Measurements from ENCODE around the gene ABHD2. TPM values are rescaled to one million over a fixed set of nuclear protein-coding genes. Genes with fewer than 3 reads are reported as not detected.

The ABHD2 gene
- total and polyA plus RNA-seq, 2 experiments from 2014 or later = 5.2 to 15.2 TPM

DNA sequence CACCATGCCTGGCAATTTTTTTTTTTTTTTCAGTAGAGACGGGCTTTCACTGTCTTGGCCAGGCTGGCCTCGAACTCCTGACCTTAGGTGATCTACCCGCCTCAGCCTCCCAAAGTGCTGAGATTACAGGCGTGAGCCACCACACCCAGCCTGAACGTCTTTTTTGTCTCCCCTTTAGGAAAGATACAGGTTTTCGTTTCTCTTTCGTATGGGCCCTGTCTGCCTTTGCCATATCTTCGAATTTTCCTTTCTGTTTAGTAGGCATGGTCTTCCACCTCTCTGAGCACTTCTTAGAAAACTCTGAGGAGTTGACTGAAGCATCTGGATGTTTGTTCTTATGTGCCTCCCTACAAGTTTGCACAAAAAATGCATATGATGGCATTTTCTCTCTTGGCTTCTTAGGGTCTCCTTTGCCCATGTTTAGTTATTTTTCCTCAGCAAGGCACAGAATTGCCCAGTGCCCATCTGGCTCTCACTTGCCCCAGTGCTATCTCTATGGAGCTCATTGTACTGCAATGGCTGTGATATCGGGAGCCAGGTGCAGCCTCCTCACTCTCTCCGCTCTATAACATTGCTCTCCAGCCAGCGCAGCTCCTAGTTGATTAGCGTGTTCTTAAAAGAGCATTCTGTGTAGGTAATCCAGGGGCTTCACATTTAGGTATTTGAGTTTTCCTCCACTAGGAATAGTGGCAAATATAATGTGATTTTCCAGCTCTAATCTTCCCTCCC is 48.0 kb downstream of the ABHD2 start:
- peaks cover 5% of the 10 kb centered on the region; the same call in 1 of the 2 replicates for H3K4me1 ChIP-seq (ENCODE audit: insufficient read depth)
- DNase-seq (ENCODE audit: low spot score) = no peak
- no peaks in the 10 kb centered on the region for H3K9me2 ChIP-seq (ENCODE audit: insufficient read depth)
- TF ChIP-seq, protein P1, sequence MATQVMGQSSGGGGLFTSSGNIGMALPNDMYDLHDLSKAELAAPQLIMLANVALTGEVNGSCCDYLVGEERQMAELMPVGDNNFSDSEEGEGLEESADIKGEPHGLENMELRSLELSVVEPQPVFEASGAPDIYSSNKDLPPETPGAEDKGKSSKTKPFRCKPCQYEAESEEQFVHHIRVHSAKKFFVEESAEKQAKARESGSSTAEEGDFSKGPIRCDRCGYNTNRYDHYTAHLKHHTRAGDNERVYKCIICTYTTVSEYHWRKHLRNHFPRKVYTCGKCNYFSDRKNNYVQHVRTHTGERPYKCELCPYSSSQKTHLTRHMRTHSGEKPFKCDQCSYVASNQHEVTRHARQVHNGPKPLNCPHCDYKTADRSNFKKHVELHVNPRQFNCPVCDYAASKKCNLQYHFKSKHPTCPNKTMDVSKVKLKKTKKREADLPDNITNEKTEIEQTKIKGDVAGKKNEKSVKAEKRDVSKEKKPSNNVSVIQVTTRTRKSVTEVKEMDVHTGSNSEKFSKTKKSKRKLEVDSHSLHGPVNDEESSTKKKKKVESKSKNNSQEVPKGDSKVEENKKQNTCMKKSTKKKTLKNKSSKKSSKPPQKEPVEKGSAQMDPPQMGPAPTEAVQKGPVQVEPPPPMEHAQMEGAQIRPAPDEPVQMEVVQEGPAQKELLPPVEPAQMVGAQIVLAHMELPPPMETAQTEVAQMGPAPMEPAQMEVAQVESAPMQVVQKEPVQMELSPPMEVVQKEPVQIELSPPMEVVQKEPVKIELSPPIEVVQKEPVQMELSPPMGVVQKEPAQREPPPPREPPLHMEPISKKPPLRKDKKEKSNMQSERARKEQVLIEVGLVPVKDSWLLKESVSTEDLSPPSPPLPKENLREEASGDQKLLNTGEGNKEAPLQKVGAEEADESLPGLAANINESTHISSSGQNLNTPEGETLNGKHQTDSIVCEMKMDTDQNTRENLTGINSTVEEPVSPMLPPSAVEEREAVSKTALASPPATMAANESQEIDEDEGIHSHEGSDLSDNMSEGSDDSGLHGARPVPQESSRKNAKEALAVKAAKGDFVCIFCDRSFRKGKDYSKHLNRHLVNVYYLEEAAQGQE (IDR thresholded peaks at IDR 0.05; ENCODE audit: unreplicated experiment) = no peak
- TF ChIP-seq EZH2 (IDR thresholded peaks at IDR 0.05; ENCODE audit: low read depth, unreplicated experiment) = no peak
- H3K27ac ChIP-seq (ENCODE audit: low read depth) = no peak overlapping the region
- no peaks in the 10 kb centered on the region for H3K36me3 ChIP-seq (ENCODE audit: insufficient read depth)
- no peak overlapping the region for H3K4me3 Mint-ChIP-seq
- no peak overlapping the region for H2AFZ ChIP-seq
- no peaks in the 10 kb centered on the region for H4K20me1 ChIP-seq (replicated peaks; ENCODE audit: insufficient read depth)
- no peak overlapping the region for H3K4me3 ChIP-seq
- H3K27ac Mint-ChIP-seq = no peak overlapping the region
- H3K79me2 ChIP-seq (replicated peaks; ENCODE audit: insufficient read depth) = no peaks in the 10 kb centered on the region
- H3K36me3 Mint-ChIP-seq (ENCODE audit: low read depth) = no peaks in the 10 kb centered on the region
- H3K27me3 Mint-ChIP-seq (ENCODE audit: insufficient read depth, low read depth, poor library complexity) = peaks cover 2% of the 10 kb centered on the region
- H3F3A ChIP-seq (replicated peaks; ENCODE audit: low read depth) = no peaks in the 10 kb centered on the region
- no peak for ATAC-seq
- H3K4me1 Mint-ChIP-seq = peaks cover 9% of the 10 kb centered on the region
- H3K27me3 ChIP-seq (ENCODE audit: insufficient read depth) = no peaks in the 10 kb centered on the region
- H3K4me2 ChIP-seq = no peak overlapping the region
- no peaks in the 10 kb centered on the region for H3K9me3 Mint-ChIP-seq

DNA sequence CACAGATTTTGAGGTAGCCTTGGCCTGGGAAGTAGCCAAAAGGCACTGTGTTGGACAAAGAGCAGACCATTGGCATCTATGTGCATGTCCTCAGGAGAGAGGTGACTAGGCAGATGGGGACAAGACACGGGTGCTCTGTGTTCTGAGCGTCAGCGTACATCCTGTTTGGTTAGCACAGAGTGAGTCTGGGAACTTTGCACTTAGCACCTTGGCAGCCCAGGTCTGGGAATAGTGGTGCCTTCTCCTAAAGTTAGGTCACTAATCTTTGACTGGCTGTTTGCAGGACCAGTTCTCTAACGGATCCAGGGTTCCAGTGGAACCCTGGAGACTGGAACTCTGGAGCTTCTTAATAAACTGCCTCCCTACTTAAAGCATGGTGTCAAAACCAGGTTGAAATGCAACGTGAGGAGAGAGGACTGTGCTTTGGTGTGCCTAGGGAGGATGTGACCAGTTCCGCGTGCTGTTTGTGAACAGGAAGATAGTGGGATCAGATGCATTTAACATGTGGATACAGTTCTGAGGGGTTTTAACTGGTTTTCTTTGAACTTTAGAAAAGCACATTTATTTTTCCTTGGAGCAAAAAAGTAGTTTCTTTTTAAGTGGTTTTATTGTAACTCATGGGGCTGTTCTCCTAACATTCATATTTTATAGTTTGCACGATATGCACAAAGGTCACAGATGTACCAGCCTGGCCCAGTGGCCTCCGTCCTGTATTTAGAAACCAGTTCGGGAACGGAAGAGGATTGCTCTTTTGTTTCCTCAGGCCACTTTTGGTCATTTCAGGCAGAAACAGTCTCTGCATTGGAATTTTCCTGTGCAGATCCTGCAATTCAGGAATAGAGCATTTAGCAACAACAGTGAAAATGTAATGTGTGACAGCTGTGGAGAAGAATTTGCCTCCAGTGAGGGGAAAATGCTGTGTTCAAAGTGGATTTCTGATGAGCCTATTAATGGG is 48.8 kb downstream of the ABHD2 start:
- H3K9me3 Mint-ChIP-seq = no peaks in the 10 kb centered on the region
- H3K4me3 ChIP-seq = no peak overlapping the region
- peaks cover 5% of the 10 kb centered on the region; the same call in 1 of the 2 replicates for H3K4me1 ChIP-seq (ENCODE audit: insufficient read depth)
- H3F3A ChIP-seq (replicated peaks; ENCODE audit: low read depth) = no peaks in the 10 kb centered on the region
- H3K27ac Mint-ChIP-seq = no peak overlapping the region
- peaks cover 2% of the 10 kb centered on the region for H3K27me3 Mint-ChIP-seq (ENCODE audit: insufficient read depth, low read depth, poor library complexity)
- H4K20me1 ChIP-seq (replicated peaks; ENCODE audit: insufficient read depth) = no peaks in the 10 kb centered on the region
- peaks cover 12% of the 10 kb centered on the region for H3K4me1 Mint-ChIP-seq
- no peak overlapping the region for H3K4me3 Mint-ChIP-seq
- H3K36me3 Mint-ChIP-seq (ENCODE audit: low read depth) = no peaks in the 10 kb centered on the region
- no peak overlapping the region for H2AFZ ChIP-seq
- no peaks in the 10 kb centered on the region for H3K79me2 ChIP-seq (replicated peaks; ENCODE audit: insufficient read depth)
- no peak overlapping the region for H3K4me2 ChIP-seq
- no peaks in the 10 kb centered on the region for H3K9me2 ChIP-seq (ENCODE audit: insufficient read depth)
- no peak overlapping the region for H3K27ac ChIP-seq (ENCODE audit: low read depth)
- ATAC-seq = no peak
- no peaks in the 10 kb centered on the region for H3K36me3 ChIP-seq (ENCODE audit: insufficient read depth)
- H3K27me3 ChIP-seq (ENCODE audit: insufficient read depth) = no peaks in the 10 kb centered on the region
- no peak for DNase-seq (ENCODE audit: low spot score)
- TF ChIP-seq, protein P2, sequence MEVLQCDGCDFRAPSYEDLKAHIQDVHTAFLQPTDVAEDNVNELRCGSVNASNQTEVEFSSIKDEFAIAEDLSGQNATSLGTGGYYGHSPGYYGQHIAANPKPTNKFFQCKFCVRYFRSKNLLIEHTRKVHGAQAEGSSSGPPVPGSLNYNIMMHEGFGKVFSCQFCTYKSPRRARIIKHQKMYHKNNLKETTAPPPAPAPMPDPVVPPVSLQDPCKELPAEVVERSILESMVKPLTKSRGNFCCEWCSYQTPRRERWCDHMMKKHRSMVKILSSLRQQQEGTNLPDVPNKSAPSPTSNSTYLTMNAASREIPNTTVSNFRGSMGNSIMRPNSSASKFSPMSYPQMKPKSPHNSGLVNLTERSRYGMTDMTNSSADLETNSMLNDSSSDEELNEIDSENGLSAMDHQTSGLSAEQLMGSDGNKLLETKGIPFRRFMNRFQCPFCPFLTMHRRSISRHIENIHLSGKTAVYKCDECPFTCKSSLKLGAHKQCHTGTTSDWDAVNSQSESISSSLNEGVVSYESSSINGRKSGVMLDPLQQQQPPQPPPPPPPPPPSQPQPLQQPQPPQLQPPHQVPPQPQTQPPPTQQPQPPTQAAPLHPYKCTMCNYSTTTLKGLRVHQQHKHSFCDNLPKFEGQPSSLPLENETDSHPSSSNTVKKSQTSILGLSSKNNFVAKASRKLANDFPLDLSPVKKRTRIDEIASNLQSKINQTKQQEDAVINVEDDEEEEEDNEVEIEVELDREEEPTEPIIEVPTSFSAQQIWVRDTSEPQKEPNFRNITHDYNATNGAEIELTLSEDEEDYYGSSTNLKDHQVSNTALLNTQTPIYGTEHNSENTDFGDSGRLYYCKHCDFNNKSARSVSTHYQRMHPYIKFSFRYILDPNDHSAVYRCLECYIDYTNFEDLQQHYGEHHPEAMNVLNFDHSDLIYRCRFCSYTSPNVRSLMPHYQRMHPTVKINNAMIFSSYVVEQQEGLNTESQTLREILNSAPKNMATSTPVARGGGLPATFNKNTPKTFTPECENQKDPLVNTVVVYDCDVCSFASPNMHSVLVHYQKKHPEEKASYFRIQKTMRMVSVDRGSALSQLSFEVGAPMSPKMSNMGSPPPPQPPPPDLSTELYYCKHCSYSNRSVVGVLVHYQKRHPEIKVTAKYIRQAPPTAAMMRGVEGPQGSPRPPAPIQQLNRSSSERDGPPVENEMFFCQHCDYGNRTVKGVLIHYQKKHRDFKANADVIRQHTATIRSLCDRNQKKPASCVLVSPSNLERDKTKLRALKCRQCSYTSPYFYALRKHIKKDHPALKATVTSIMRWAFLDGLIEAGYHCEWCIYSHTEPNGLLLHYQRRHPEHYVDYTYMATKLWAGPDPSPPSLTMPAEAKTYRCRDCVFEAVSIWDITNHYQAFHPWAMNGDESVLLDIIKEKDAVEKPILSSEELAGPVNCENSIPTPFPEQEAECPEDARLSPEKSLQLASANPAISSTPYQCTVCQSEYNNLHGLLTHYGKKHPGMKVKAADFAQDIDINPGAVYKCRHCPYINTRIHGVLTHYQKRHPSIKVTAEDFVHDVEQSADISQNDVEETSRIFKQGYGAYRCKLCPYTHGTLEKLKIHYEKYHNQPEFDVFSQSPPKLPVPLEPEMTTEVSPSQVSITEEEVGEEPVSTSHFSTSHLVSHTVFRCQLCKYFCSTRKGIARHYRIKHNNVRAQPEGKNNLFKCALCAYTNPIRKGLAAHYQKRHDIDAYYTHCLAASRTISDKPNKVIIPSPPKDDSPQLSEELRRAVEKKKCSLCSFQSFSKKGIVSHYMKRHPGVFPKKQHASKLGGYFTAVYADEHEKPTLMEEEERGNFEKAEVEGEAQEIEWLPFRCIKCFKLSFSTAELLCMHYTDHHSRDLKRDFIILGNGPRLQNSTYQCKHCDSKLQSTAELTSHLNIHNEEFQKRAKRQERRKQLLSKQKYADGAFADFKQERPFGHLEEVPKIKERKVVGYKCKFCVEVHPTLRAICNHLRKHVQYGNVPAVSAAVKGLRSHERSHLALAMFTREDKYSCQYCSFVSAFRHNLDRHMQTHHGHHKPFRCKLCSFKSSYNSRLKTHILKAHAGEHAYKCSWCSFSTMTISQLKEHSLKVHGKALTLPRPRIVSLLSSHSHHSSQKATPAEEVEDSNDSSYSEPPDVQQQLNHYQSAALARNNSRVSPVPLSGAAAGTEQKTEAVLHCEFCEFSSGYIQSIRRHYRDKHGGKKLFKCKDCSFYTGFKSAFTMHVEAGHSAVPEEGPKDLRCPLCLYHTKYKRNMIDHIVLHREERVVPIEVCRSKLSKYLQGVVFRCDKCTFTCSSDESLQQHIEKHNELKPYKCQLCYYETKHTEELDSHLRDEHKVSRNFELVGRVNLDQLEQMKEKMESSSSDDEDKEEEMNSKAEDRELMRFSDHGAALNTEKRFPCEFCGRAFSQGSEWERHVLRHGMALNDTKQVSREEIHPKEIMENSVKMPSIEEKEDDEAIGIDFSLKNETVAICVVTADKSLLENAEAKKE (CRISPR knock-in tag; IDR thresholded peaks at IDR 0.05) = no peak
- TF ChIP-seq, protein P1 (IDR thresholded peaks at IDR 0.05; ENCODE audit: unreplicated experiment) = no peak
- no peak for TF ChIP-seq POLR2AphosphoS5 (IDR thresholded peaks at IDR 0.05; ENCODE audit: low read depth)

Measured in GM23338 (cell line).